ENCODE measurements around the gene SYT1.

The SYT1 gene

GRCh38 chr12:79164890-79165289 is 300.3 kb downstream of the SYT1 start:
- H3K27me3 ChIP-seq (replicated peaks), result no peaks in the 10 kb centered on the region
- H3K36me3 ChIP-seq (replicated peaks), result no peaks in the 10 kb centered on the region
- DNase-seq, result no peak
- TF ChIP-seq, protein P1, sequence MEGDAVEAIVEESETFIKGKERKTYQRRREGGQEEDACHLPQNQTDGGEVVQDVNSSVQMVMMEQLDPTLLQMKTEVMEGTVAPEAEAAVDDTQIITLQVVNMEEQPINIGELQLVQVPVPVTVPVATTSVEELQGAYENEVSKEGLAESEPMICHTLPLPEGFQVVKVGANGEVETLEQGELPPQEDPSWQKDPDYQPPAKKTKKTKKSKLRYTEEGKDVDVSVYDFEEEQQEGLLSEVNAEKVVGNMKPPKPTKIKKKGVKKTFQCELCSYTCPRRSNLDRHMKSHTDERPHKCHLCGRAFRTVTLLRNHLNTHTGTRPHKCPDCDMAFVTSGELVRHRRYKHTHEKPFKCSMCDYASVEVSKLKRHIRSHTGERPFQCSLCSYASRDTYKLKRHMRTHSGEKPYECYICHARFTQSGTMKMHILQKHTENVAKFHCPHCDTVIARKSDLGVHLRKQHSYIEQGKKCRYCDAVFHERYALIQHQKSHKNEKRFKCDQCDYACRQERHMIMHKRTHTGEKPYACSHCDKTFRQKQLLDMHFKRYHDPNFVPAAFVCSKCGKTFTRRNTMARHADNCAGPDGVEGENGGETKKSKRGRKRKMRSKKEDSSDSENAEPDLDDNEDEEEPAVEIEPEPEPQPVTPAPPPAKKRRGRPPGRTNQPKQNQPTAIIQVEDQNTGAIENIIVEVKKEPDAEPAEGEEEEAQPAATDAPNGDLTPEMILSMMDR (IDR thresholded peaks at IDR 0.05; ENCODE audit: low read depth, low read length, missing control alignments), result no peak
- H3K27ac ChIP-seq, result no peak overlapping the region
- in situ Hi-C loops (cut with HindIII; ENCODE audit: low pct_ligation_motif_present, low sequenced_read_pairs), result no loop called here
- H3K4me3 ChIP-seq (ENCODE audit: low read depth, low read length), result no peak overlapping the region

DNA sequence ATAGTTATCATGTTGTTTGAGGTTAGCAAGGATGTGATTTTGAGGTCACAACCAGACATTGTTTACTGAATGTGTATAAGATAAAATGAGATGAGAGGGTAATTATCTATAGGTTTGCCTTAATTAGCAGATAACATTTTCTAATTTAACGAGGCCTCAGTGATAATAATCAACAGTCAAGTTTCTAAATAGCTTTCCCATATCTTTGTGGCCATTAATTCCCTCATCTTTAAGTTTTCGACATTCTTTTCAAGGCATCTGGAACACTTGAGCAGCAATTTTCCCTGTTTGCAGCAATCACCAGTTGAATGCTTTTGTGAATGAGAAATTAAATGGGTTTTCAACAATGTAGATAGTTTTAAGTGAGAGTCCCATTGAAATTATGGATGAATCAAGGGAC is 304.1 kb downstream of the SYT1 start:
- DNase-seq, result no peak
- Histone ChIP-seq H3K4me3 (ENCODE audit: low read depth, low read length) (no peak overlapping the region), H3K36me3 (replicated peaks) (no peaks in the 10 kb centered on the region), H3K27ac (no peak overlapping the region), H3K27me3 (replicated peaks) (no peaks in the 10 kb centered on the region)
- in situ Hi-C loops (cut with HindIII; ENCODE audit: low pct_ligation_motif_present, low sequenced_read_pairs), result no loop called here
- TF ChIP-seq, protein P1 (IDR thresholded peaks at IDR 0.05; ENCODE audit: low read depth, low read length, missing control alignments), result no peak

- TF ChIP-seq, protein P1 (IDR thresholded peaks at IDR 0.05; ENCODE audit: low read depth, low read length, missing control alignments), result peak; percentile 34
- Histone ChIP-seq H3K27me3 (replicated peaks) (no peaks in the 10 kb centered on the region), H3K36me3 (replicated peaks) (no peaks in the 10 kb centered on the region), H3K27ac (no peak overlapping the region), H3K4me3 (ENCODE audit: low read depth, low read length) (no peak overlapping the region)
- in situ Hi-C loops (cut with HindIII; ENCODE audit: low pct_ligation_motif_present, low sequenced_read_pairs), result no loop called here
- peak; percentile 18 for DNase-seq
These were observed 310.1 kb downstream of the SYT1 start for GRCh38 chr12:79174626-79175025.

- TF ChIP-seq, protein P1 (IDR thresholded peaks at IDR 0.05; ENCODE audit: low read depth, low read length, missing control alignments), result no peak
- DNase-seq, result peak; percentile 14
These were observed 318.4 kb downstream of the SYT1 start for GRCh38 chr12:79183003-79183402.

DNA sequence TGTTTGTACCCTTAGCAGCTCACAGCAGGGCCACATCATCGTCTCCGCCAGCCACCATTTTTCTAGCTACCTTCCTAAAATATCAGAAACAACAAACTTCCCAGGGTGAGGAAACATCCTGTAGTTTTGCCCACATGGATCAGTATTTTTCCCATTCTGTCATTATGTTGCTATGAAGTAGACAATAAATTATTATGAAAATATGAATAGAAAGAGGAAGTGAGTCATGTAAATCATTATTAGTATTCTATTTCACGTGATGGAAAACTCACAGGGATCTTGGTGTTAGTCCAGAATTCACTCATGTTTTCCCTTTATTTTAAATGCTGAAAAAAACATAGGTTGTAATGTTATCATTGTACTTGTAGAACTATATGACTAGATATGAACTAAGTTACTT is 319.4 kb downstream of the SYT1 start:
- Histone ChIP-seq H3K4me3 (ENCODE audit: low read depth, low read length) (no peak overlapping the region), H3K27me3 (replicated peaks) (no peaks in the 10 kb centered on the region), H3K36me3 (replicated peaks) (no peaks in the 10 kb centered on the region), H3K27ac (no peak overlapping the region)
- TF ChIP-seq, protein P1 (IDR thresholded peaks at IDR 0.05; ENCODE audit: low read depth, low read length, missing control alignments), result no peak
- DNase-seq, result no peak
- in situ Hi-C loops (cut with HindIII; ENCODE audit: low pct_ligation_motif_present, low sequenced_read_pairs), result no loop called here

More at GRCh38 chr12:79183003-79183402, 318.4 kb downstream of the SYT1 start:
- no peaks in the 10 kb centered on the region for H3K27me3 ChIP-seq (replicated peaks)
- H3K4me3 ChIP-seq (ENCODE audit: low read depth, low read length), result no peak overlapping the region
- in situ Hi-C loops (cut with HindIII; ENCODE audit: low pct_ligation_motif_present, low sequenced_read_pairs), result no loop called here
- no peaks in the 10 kb centered on the region for H3K36me3 ChIP-seq (replicated peaks)
- H3K27ac ChIP-seq, result no peak overlapping the region

GRCh38 chr12:79186506-79186905 is 321.9 kb downstream of the SYT1 start:
- in situ Hi-C loops (cut with HindIII; ENCODE audit: low pct_ligation_motif_present, low sequenced_read_pairs), result no loop called here
- TF ChIP-seq, protein P1 (IDR thresholded peaks at IDR 0.05; ENCODE audit: low read depth, low read length, missing control alignments), result no peak
- DNase-seq, result no peak

More at GRCh38 chr12:79186506-79186905, 321.9 kb downstream of the SYT1 start:
- no peak overlapping the region for H3K27ac ChIP-seq
- no peaks in the 10 kb centered on the region for H3K27me3 ChIP-seq (replicated peaks)
- no peak overlapping the region for H3K4me3 ChIP-seq (ENCODE audit: low read depth, low read length)
- no peaks in the 10 kb centered on the region for H3K36me3 ChIP-seq (replicated peaks)
